ENCODE data around the gene SMARCE1.

The SMARCE1 gene

GRCh38 chr17:40614431-40615067, 33.1 kb downstream of the SMARCE1 start:
- FAIRE-seq (no peak), DNase-seq (ENCODE audit: insufficient read length, low spot score) (no peak)
- TF ChIP-seq POLR2A (IDR thresholded peaks at IDR 0.05; ENCODE audit: low read depth, low read length) (no peak), POLR2AphosphoS5 (IDR thresholded peaks at IDR 0.05; ENCODE audit: low read depth, low read length) (no peak), PAX5 (IDR thresholded peaks at IDR 0.05; ENCODE audit: insufficient read depth, low read length, severe bottlenecking) (no peak), POU2F2 (IDR thresholded peaks at IDR 0.05; ENCODE audit: low read depth, low read length) (no peak), SPI1 (IDR thresholded peaks at IDR 0.05; ENCODE audit: low read depth, low read length) (no peak), TAF1 (IDR thresholded peaks at IDR 0.05; ENCODE audit: low read depth, low read length) (no peak)

GRCh38 chr17:40613467-40614154, 34.0 kb downstream of the SMARCE1 start:
- no peak for FAIRE-seq

GRCh38 chr17:40612599-40613244, 34.9 kb downstream of the SMARCE1 start:
- FAIRE-seq (no peak), DNase-seq (ENCODE audit: insufficient read length, low spot score) (no peak)
- TF ChIP-seq POLR2A (IDR thresholded peaks at IDR 0.05; ENCODE audit: low read depth, low read length) (no peak), POU2F2 (IDR thresholded peaks at IDR 0.05; ENCODE audit: low read depth, low read length) (no peak), POLR2AphosphoS5 (IDR thresholded peaks at IDR 0.05; ENCODE audit: low read depth, low read length) (no peak), SPI1 (IDR thresholded peaks at IDR 0.05; ENCODE audit: low read depth, low read length) (no peak), TAF1 (IDR thresholded peaks at IDR 0.05; ENCODE audit: low read depth, low read length) (no peak), PAX5 (IDR thresholded peaks at IDR 0.05; ENCODE audit: insufficient read depth, low read length, severe bottlenecking) (no peak)

More at GRCh38 chr17:40613467-40614154, 34.0 kb downstream of the SMARCE1 start:
- no peak for TF ChIP-seq TAF1 (IDR thresholded peaks at IDR 0.05; ENCODE audit: low read depth, low read length)
- no peak for TF ChIP-seq POLR2A (IDR thresholded peaks at IDR 0.05; ENCODE audit: low read depth, low read length)
- no peak for TF ChIP-seq POLR2AphosphoS5 (IDR thresholded peaks at IDR 0.05; ENCODE audit: low read depth, low read length)
- TF ChIP-seq PAX5 (IDR thresholded peaks at IDR 0.05; ENCODE audit: insufficient read depth, low read length, severe bottlenecking), result no peak
- TF ChIP-seq POU2F2 (IDR thresholded peaks at IDR 0.05; ENCODE audit: low read depth, low read length), result no peak
- no peak for TF ChIP-seq SPI1 (IDR thresholded peaks at IDR 0.05; ENCODE audit: low read depth, low read length)
- no peak for DNase-seq (ENCODE audit: insufficient read length, low spot score)

- TF ChIP-seq POLR2AphosphoS5 (IDR thresholded peaks at IDR 0.05; ENCODE audit: low read depth, low read length) (no peak), POU2F2 (IDR thresholded peaks at IDR 0.05; ENCODE audit: low read depth, low read length) (no peak), TAF1 (IDR thresholded peaks at IDR 0.05; ENCODE audit: low read depth, low read length) (no peak), PAX5 (IDR thresholded peaks at IDR 0.05; ENCODE audit: insufficient read depth, low read length, severe bottlenecking) (no peak), POLR2A (IDR thresholded peaks at IDR 0.05; ENCODE audit: low read depth, low read length) (no peak), SPI1 (IDR thresholded peaks at IDR 0.05; ENCODE audit: low read depth, low read length) (no peak)
- FAIRE-seq (no peak), DNase-seq (ENCODE audit: insufficient read length, low spot score) (no peak)
These were observed 35.7 kb downstream of the SMARCE1 start for GRCh38 chr17:40611840-40612474.

- no peak for TF ChIP-seq POU2F2 (IDR thresholded peaks at IDR 0.05; ENCODE audit: low read depth, low read length)
- no peak for TF ChIP-seq TAF1 (IDR thresholded peaks at IDR 0.05; ENCODE audit: low read depth, low read length)
- TF ChIP-seq POLR2AphosphoS5 (IDR thresholded peaks at IDR 0.05; ENCODE audit: low read depth, low read length), result no peak
- DNase-seq (ENCODE audit: insufficient read length, low spot score) (no peak), FAIRE-seq (peak; percentile 31)
These were observed 37.3 kb downstream of the SMARCE1 start for GRCh38 chr17:40610359-40610758.

GRCh38 chr17:40608061-40608581, 39.5 kb downstream of the SMARCE1 start:
- no peak for DNase-seq (ENCODE audit: insufficient read length, low spot score)
- no peak for FAIRE-seq
- TF ChIP-seq TAF1 (IDR thresholded peaks at IDR 0.05; ENCODE audit: low read depth, low read length) (no peak), POU2F2 (IDR thresholded peaks at IDR 0.05; ENCODE audit: low read depth, low read length) (no peak), POLR2A (IDR thresholded peaks at IDR 0.05; ENCODE audit: low read depth, low read length) (no peak), PAX5 (IDR thresholded peaks at IDR 0.05; ENCODE audit: insufficient read depth, low read length, severe bottlenecking) (no peak), SPI1 (IDR thresholded peaks at IDR 0.05; ENCODE audit: low read depth, low read length) (no peak), POLR2AphosphoS5 (IDR thresholded peaks at IDR 0.05; ENCODE audit: low read depth, low read length) (no peak)

GRCh38 chr17:40607641-40608040, 40.0 kb downstream of the SMARCE1 start:
- no peak for DNase-seq (ENCODE audit: insufficient read length, low spot score)
- no peak for FAIRE-seq
- TF ChIP-seq PAX5 (IDR thresholded peaks at IDR 0.05; ENCODE audit: insufficient read depth, low read length, severe bottlenecking), result no peak
- no peak for TF ChIP-seq POU2F2 (IDR thresholded peaks at IDR 0.05; ENCODE audit: low read depth, low read length)

- TF ChIP-seq POLR2A (IDR thresholded peaks at IDR 0.05; ENCODE audit: low read depth, low read length) (no peak), SPI1 (IDR thresholded peaks at IDR 0.05; ENCODE audit: low read depth, low read length) (no peak), POU2F2 (IDR thresholded peaks at IDR 0.05; ENCODE audit: low read depth, low read length) (no peak), TAF1 (IDR thresholded peaks at IDR 0.05; ENCODE audit: low read depth, low read length) (no peak), POLR2AphosphoS5 (IDR thresholded peaks at IDR 0.05; ENCODE audit: low read depth, low read length) (no peak), PAX5 (IDR thresholded peaks at IDR 0.05; ENCODE audit: insufficient read depth, low read length, severe bottlenecking) (no peak)
- DNase-seq (ENCODE audit: insufficient read length, low spot score) (no peak), FAIRE-seq (no peak)
These were observed 40.9 kb downstream of the SMARCE1 start for GRCh38 chr17:40606548-40607353.

All from GM12891 (cell line).